SHP77 (cell line): ENCODE measurements around the gene SNTG2.

Source experiments
- DNase-seq, 2 experiments: peaks; one replicate each; lab custom pipeline; 2025; lab: John Stamatoyannopoulos, UW

Gene SNTG2

DNA sequence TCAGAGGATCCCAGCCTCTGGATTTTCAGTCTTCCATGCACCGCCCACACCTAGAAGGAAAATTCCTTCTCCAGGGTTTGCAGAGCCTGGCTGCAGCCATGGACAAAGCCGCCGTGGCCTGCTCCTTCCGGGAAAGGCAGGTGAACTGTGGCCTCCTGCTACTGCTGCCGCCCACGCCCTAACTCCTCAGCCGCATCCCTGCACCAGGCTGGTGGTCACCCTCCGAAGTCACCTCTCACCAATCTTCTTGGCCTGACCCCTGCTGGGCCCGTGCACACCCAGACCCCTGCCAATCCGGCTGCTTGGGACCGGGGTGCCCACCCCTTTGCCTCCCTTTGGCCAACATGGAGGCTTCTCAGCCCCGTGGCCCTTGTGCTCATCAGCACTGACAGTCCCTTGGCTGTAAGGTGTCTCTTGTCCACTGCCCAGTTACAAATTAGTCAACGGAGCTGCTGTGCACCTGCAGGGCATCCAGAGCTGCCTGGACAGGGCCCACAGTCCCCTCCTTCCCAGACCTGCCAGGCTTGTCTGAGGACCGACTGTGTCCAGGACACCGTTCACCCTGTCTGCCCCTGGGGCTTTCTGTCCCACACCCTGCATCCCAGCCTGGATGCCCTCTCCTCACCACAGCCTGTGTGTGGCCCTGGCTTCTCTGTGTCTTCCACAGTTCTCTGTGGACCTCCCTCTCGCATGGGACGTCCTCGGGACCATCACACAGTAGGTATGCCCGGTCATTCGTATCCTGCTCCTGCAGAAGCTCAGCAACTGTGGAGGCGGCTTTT, 332.6 kb downstream of the SNTG2 start:
- no peak for DNase-seq

DNA sequence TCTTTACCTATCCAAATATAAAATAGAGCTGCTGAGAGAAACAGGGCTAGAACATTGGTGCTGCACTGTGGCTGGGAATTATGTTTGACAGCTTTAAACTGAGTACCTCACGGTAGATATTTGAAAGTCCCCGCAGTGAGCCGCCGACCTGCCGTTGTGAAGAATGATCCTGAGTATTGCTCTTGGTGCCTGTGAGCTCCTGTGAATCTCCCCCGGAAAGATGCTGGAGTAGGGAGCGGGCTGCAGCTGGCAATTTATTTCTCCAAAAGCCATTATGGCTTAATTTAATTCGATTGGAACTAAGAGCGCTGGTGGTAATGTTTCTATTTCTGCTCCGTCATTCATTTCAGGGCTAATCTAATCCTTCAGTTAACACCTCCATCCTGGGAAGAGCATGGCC, 333.2 kb downstream of the SNTG2 start:
- DNase-seq: no peak

GRCh38 chr2:1286929-1287328, 336.3 kb downstream of the SNTG2 start:
- no peak for DNase-seq

GRCh38 chr2:1287427-1287826, 336.8 kb downstream of the SNTG2 start:
- DNase-seq: no peak

GRCh38 chr2:1294900-1295299, 344.3 kb downstream of the SNTG2 start:
- no peak for DNase-seq

DNA sequence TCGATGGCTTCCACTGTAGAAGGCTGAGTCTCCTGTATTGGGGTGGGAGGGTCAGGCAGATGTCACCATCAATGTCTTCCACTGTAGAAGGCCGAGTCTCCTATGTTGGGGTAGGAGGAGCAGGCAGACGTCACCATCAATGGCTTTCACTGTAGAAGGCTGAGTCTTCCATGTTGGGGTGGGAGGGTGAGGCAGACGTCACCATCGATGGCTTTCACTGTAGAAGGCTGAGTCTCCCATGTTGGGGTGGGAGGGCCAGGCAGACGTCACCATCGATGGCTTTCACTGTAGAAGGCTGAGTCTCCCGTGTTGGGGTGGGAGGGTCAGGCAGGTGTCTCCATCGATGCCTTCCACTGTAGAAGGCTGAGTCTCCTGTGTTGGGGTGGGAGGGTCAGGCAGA, 345.1 kb downstream of the SNTG2 start:
- no peak for DNase-seq

DNA sequence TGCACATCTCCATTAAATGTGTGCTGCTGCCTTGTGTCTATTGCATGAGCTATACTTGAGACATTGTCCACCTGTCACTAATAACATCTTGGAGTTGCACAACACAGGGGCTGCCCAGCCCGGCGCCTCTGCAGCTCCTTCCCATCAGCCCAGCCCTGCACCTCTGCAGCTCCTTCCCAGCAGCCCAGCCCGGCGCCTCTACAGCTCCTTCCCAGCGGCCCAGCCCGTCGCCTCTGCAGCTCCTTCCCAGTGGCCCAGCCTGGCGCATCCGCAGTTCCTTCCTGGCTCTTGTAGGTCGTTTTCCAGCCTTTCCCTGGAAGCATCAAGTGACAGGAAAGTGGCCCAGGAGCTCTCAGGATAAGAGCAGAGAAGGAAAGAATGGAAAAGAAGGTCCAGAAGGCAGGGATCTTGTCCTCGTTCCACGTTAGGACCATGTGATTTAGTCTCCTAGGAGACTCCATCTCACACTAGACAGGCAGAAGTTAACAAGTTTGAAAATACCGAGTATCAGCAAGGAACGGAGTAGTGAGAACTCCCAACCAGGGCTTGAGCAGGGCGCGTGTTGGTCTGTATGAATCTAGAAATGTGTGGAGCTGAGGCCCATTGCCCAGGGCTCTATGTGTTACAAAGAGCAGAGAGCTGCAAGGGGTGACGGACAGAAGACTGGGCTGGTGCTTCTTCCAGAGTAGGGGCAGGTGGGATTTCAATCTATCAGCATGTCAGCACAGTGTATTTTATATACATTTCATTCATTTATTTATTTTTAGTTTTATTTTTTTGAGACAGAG, 346.9 kb downstream of the SNTG2 start:
- no peak for DNase-seq

DNA sequence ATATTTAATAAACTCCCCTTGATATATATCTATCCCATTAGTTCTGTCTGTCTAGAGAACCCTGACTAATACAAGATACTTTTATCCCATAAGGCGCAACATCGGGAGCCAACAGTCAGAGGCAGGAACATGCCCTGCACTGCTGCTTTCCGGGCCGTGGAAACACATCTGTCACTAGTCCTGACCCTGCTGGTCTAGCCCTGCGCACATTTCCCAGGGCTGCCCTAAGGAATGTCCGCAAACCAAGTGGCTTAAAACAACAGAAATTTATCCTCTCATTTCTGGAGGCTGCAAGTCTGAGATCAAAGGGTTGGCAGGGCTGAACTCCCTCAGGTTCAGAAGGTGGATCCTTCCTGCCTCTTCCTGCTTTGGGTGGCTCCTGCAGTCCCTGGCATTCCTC, 348.4 kb downstream of the SNTG2 start:
- no peak for DNase-seq

GRCh38 chr2:1300284-1300683, 349.6 kb downstream of the SNTG2 start:
- DNase-seq: no peak

DNA sequence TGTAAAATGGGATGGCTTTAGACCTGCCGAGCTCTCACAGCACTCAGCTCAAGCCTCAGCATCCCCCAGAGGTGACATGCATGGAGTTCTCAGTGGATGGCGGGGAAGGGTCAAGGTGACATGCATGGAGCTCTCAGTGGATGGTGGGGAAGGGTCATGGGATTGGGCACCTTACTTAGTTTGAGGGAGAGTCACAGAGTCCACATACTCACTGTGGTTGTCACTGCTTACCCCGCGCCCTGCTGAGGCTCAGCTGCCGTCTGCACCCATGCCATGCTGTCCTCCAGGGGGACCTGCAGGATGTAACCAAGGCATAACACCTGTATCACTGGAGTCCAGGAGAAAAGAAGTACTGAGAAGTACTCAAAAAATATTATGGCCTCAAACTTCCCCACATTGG, 350.4 kb downstream of the SNTG2 start:
- no peak for DNase-seq

GRCh38 chr2:1305342-1306013, 354.8 kb downstream of the SNTG2 start:
- no peak for DNase-seq

DNA sequence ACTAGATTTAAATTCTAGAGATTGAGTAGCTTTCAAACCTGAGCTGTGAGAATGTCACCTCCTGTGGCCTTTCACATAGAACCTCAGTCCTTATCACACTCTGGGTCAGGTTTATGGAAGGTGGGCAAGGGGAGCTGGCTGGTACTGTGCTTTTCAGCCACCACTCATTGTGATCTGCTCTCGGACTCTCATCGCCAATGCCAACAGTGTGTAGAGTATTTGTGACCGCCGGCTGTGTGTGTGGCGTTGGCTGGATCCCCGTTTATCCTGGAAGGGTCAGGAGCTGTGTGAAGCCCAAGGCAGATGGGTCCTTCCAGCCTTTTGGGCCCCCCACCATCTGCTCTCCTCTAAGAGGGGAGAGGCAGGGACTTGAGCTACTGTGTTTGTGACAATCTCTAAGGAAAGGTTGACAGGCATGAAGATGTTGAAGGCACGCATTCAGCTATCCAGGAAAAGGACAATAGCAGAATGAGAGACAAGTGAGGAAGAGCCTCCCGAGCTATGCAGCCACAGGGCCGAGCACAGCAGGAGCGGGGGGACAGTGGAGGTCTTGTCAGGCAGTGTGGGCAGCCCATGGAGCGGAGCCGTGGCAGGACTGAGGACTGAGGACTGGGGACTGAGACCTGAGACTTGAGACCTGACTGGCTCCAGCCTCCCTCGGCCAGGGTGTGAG, 355.5 kb downstream of the SNTG2 start:
- DNase-seq: no peak

- no peak for DNase-seq
These were observed 356.3 kb downstream of the SNTG2 start for GRCh38 chr2:1306687-1307516.

GRCh38 chr2:1307670-1308069, 357.0 kb downstream of the SNTG2 start:
- no peak for DNase-seq

DNA sequence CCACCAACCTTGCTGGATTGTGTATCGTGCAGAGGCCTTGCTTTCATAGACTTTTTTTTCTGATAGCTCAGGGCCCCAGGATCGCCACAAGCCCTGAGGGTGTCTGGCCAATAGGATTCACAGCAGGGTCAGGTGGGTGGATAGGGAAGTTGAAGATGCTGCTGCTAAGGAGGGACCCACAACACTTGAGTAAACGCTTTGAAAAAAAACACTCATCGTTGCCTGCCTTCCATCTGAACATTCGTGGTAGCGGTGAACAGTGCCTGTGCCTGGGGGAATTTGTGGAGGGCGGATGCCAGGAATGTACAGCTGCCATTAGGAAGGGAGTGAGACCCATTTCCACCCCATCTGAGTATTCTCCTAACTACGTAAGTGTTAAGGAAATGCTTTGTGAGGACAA, 358.0 kb downstream of the SNTG2 start:
- no peak for DNase-seq

DNA sequence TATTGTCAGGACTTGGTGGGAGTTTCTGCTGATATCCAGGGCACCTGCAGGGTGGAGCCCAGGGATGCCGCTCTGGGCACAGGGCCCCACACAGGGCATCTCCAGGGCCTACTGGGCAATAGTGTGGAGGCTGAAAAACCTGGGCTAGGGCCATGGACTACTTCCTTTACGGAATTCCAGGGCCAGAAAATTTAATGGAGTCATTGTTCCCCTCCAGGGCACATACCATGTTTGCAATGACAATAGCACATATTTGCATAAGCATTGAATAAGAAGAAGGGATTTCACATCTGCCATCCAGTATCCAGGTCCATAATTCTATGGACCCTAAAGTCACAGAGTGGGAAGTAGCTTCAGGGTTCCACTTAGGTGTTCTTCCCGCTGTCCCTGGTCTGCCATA, 358.9 kb downstream of the SNTG2 start:
- no peak for DNase-seq

GRCh38 chr2:1310202-1310601, 359.6 kb downstream of the SNTG2 start:
- no peak for DNase-seq

DNA sequence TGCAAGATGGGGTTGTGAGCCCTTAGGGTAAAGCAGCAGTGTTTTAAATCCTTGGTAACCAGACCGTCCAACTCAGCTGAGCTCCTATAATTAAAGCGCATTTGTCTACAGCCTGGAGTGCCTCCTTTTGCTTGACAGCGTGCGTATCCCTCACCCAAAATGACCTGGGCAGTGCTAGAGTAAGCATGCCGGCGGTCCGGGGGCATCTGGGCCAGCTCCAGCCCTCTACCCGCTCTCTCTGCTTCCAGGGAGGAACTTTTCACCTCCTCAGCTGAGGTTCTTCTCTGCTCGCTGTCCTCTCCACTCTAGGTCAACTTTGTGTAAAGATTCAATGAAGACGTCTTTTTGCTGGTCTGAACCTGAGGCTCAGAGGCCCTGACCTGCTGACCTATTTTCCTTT, 360.2 kb downstream of the SNTG2 start:
- no peak for DNase-seq

DNA sequence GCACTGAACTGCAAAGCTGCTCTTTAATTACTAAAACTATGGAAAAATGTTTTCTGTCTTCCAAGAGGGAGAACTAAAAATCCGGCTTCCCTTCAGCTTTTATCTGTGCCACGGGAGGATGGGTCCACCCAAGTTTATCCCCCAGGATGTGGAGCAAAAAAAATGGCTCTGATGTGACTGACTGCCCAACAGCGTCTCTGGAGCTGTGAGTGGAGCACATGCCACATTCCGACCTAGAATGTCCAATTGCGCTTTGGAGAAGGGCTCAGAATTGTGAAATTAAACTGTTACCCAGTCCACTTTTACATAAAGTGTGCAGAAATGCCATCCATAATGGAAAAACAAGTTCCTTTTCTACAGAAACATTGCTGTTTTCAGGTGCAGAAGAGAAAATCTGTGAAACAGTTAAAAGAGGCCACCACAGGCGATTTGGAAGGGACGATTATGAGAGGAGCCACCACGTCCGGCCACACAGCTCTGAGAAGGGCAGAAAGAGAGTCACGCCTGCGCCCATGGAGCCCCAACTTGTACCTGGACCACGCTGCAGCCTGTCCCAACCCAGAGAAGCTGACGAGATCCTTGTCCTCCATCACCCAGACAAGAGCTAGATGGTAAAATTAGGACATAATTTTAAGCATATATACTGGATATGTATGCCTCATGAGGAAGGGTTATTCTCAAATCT, 362.7 kb downstream of the SNTG2 start:
- DNase-seq: no peak

- DNase-seq: no peak
These were observed 363.6 kb downstream of the SNTG2 start for GRCh38 chr2:1314254-1314653.
